HepG2 (cell line): ENCODE data around the gene NAGS. TPM values are rescaled to one million over a fixed set of nuclear protein-coding genes. Genes with fewer than 3 reads are reported as not detected.

ENCODE experiments used
- ATAC-seq: fragments of 200-7000 bp; cut with Tn5 transposase; 3 replicates; pipeline ENCODE4 v1.9.1; 2020; ENCODE audit warnings: mild to moderate bottlenecking, moderate library complexity
- BruUV-seq: library from RNA; stranded (reverse); fragments of 400-500 nt; replicated peaks from 2 replicates; lab custom pipeline; 2021; lab: Mats Ljungman, UMichigan
- CTCF ChIA-PET: fragments of 300-600 bp; formaldehyde crosslinking; extraction: SDS; loops from one replicate; lab custom pipeline; 2021; ENCODE audit warnings: low total read pairs, inconsistent platforms, low intra/inter-chr PET ratio; lab: Yijun Ruan, JAX
- POLR2A ChIA-PET: fragments of 350-600 bp; sonication (Branson Sonifier 250); formaldehyde crosslinking; loops from one replicate; lab custom pipeline; 2020; ENCODE audit warnings: antibody characterized with exemption, inconsistent platforms; lab: Yijun Ruan, JAX
- DNase-seq: peaks from one replicate; pipeline ENCODE4 v3.0.0-alpha.2; 2015; ENCODE audit warnings: low spot score
- FAIRE-seq: peaks from 3 replicates; lab custom pipeline; 2011; peaks lifted over from hg19 to GRCh38; lab: Jason Lieb, UNC
- H2AFZ ChIP-seq: one replicate; pipeline ENCODE4 v1.6.1; 2011; ENCODE audit warnings: low read length, inconsistent platforms
- H3K27ac ChIP-seq: fragments of 300-600 bp; 3 replicates; pipeline ENCODE4 v1.8.0; 2011; ENCODE audit warnings: mixed run types, mild to moderate bottlenecking, mixed read lengths, low read length, inconsistent platforms; ENCODE audit not compliant: insufficient read depth; ENCODE audit errors: extremely low read length
- H3K27me3 ChIP-seq, 2 experiments: fragments of 200-600 bp in 1 of 2; 2 replicates in 1 of 2; 3 replicates in 1 of 2; pipeline versions ENCODE4 v1.6.0 to v1.8.0; 2011; ENCODE audit warnings: low read length in 2 of 2, mild to moderate bottlenecking in 2 of 2, moderate library complexity in 2 of 2, inconsistent platforms in 1 of 2; ENCODE audit not compliant: insufficient read depth in 2 of 2, control insufficient read depth in 1 of 2
- H3K36me3 ChIP-seq, 2 experiments: fragments of 200-600 bp in 1 of 2; replicated peaks in 1 of 2; 2 replicates in 1 of 2; 3 replicates in 1 of 2; pipeline versions ENCODE4 v1.5.1 to v1.8.0; 2011; ENCODE audit warnings: low read length in 2 of 2, inconsistent platforms in 1 of 2; ENCODE audit not compliant: insufficient read depth in 2 of 2, control insufficient read depth in 1 of 2
- H3K4me1 ChIP-seq: 2 replicates; pipeline ENCODE4 v1.5.1; 2012; ENCODE audit warnings: low read length, inconsistent platforms; ENCODE audit not compliant: insufficient read depth
- H3K4me2 ChIP-seq: 2 replicates; pipeline ENCODE4 v1.6.0; 2011; ENCODE audit warnings: low read depth, low read length, inconsistent platforms
- H3K4me3 ChIP-seq, 3 experiments: fragments of 200-600 bp in 1 of 3; sonication (generic), shearing (Covaris generic) in 1 of 3; replicated peaks in 1 of 3; 2 replicates each; pipeline ENCODE4 v1.5.1; 2011 to 2016; ENCODE audit warnings: low read length in 3 of 3, inconsistent platforms in 2 of 3, low read depth in 2 of 3, mild to moderate bottlenecking in 2 of 3, control low read depth in 1 of 3, mixed read lengths in 1 of 3; ENCODE audit not compliant: insufficient read depth in 1 of 3
- H3K79me2 ChIP-seq: one replicate; pipeline ENCODE4 v1.6.1; 2011; ENCODE audit warnings: low read length, inconsistent platforms; ENCODE audit not compliant: insufficient read depth
- H3K9ac ChIP-seq: 2 replicates; pipeline ENCODE4 v1.6.0; 2011; ENCODE audit warnings: mild to moderate bottlenecking, low read depth, low read length, inconsistent platforms; ENCODE audit not compliant: insufficient read depth
- H3K9me3 ChIP-seq: 2 replicates; pipeline ENCODE4 v1.5.1; 2012; ENCODE audit warnings: mild to moderate bottlenecking, low read length
- H4K20me1 ChIP-seq: 2 replicates; pipeline ENCODE4 v1.6.0; 2011; ENCODE audit warnings: inconsistent platforms, mild to moderate bottlenecking, low read length, moderate library complexity; ENCODE audit not compliant: insufficient read depth
- DR1 ChIP-seq: sonication (generic); formaldehyde crosslinking; IDR thresholded peaks from 2 replicates; pipeline ENCODE4 v1.8.0; 2021; ENCODE audit warnings: mild to moderate bottlenecking, missing genetic modification reagents, inconsistent platforms
- MAFG ChIP-seq: sonication (generic); formaldehyde crosslinking; IDR thresholded peaks from 2 replicates; pipeline ENCODE4 v1.5.1; 2020; ENCODE audit warnings: mild to moderate bottlenecking, missing genetic modification reagents
- SIN3A ChIP-seq: IDR thresholded peaks from 2 replicates; pipeline ENCODE4 v1.6.1; 2011; ENCODE audit warnings: low read depth, mild to moderate bottlenecking, control low read depth, low read length, borderline replicate concordance
- SPEN ChIP-seq: sonication (generic); formaldehyde crosslinking; IDR thresholded peaks from 2 replicates; pipeline ENCODE4 v1.5.1; 2020; ENCODE audit warnings: low read depth, mild to moderate bottlenecking, missing genetic modification reagents
- ZNF615 ChIP-seq: sonication (generic); formaldehyde crosslinking; IDR thresholded peaks from 2 replicates; pipeline ENCODE4 v1.5.0; 2020; ENCODE audit warnings: mild to moderate bottlenecking, missing genetic modification reagents, borderline replicate concordance
- ZZZ3 ChIP-seq: sonication (generic); formaldehyde crosslinking; IDR thresholded peaks from 2 replicates; pipeline ENCODE4 v1.4.0; 2020; ENCODE audit warnings: missing genetic modification reagents, mild to moderate bottlenecking, borderline replicate concordance
- WGBS: methylation state at CpG from one replicate; pipeline ENCODE4 v1.1.6; 2017; ENCODE audit warnings: low lambda C conversion rate; 5-methylcytosine and 5-hydroxymethylcytosine counted together
- in situ Hi-C: cut with HindIII; loops from 2 replicates; pipeline ENCODE4 v1.10.0; 2017; ENCODE audit warnings: low pct_unique_long_range_greater_than_20kb; ENCODE audit not compliant: extremely low pct_ligation_motif_present
- intact Hi-C: fragments of 100-400 bp; cut with micrococcal nuclease; formaldehyde crosslinking; loops from one replicate; pipeline ENCODE4 v1.10.0; 2022; ENCODE audit not compliant: unreplicated experiment
- polyA plus RNA-seq, 8 experiments: library from polyadenylated mRNA; depleted of rRNA in 3 of 8; stranded (reverse) in 7 of 8; unstranded in 1 of 8; fragments of >200 nt; fragmentation: Illumina TruSeq in 4 of 8; extraction: Trizol in 4 of 8; gene quantifications; 2 replicates each; pipeline versions ENCODE4 v1.2.1 to v1.2.3, GENCODE V29; 2011 to 2016; ENCODE audit warnings: low read depth in 4 of 8, missing spikeins in 1 of 8, mixed read lengths in 1 of 8; ENCODE audit not compliant: insufficient read depth in 1 of 8
- total RNA-seq, 5 experiments: library from RNA; depleted of rRNA; stranded (reverse); fragments of >200 nt; fragmentation: Illumina TruSeq; extraction: Trizol; gene quantifications; 2 replicates each; pipeline ENCODE4 v1.2.3, GENCODE V29; 2016; ENCODE audit warnings: low read depth in 1 of 5
- TF ChIP-seq, protein P1 (sequence below): sonication (generic); formaldehyde crosslinking; IDR thresholded peaks from 2 replicates; pipeline ENCODE4 v1.4.0; 2020; ENCODE audit warnings: low read depth, mild to moderate bottlenecking, missing genetic modification reagents
- TF ChIP-seq, protein P2 (sequence below): sonication (generic); formaldehyde crosslinking; IDR thresholded peaks from 2 replicates; pipeline ENCODE4 v1.5.1; 2020; ENCODE audit warnings: missing genetic modification reagents, mild to moderate bottlenecking, borderline replicate concordance
- TF ChIP-seq, protein P3 (sequence below): sonication (generic); formaldehyde crosslinking; IDR thresholded peaks from 2 replicates; pipeline ENCODE4 v1.4.0; 2020; ENCODE audit warnings: mild to moderate bottlenecking, missing genetic modification reagents
- TF ChIP-seq, protein P4 (sequence below): sonication (generic); formaldehyde crosslinking; IDR thresholded peaks from 2 replicates; pipeline ENCODE4 v1.4.0; 2020; ENCODE audit warnings: missing genetic modification reagents, borderline replicate concordance
- TF ChIP-seq, protein P5 (sequence below): sonication (generic); formaldehyde crosslinking; IDR thresholded peaks from 2 replicates; pipeline ENCODE4 v1.5.1; 2020; ENCODE audit warnings: mild to moderate bottlenecking, missing genetic modification reagents, moderate library complexity

Gene NAGS
- total and polyA plus RNA-seq, 2 of the 13 experiments (the other 11 are each of a cell fraction or from before 2014, with no cell fraction given) = 4.3 to 5.1 TPM

DNA sequence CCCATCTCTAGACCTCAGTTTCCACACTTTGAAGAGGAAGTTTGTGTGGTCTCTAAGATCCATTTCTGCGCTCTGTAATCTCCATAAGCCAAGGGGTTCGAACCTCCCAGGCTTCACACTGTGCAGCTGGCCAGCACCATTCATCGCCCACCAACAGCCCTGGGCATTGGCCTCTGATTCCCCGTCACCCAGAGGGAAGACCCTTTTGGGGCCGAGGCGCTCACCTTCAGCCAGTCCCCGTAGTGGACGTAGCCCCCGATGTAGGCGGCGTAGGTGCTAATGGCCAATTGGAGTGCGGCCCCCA, 9.7 kb downstream of the NAGS start (continued):
- TF ChIP-seq, protein P1, sequence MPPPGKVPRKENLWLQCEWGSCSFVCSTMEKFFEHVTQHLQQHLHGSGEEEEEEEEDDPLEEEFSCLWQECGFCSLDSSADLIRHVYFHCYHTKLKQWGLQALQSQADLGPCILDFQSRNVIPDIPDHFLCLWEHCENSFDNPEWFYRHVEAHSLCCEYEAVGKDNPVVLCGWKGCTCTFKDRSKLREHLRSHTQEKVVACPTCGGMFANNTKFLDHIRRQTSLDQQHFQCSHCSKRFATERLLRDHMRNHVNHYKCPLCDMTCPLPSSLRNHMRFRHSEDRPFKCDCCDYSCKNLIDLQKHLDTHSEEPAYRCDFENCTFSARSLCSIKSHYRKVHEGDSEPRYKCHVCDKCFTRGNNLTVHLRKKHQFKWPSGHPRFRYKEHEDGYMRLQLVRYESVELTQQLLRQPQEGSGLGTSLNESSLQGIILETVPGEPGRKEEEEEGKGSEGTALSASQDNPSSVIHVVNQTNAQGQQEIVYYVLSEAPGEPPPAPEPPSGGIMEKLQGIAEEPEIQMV = no peak
- TF ChIP-seq, protein P2, sequence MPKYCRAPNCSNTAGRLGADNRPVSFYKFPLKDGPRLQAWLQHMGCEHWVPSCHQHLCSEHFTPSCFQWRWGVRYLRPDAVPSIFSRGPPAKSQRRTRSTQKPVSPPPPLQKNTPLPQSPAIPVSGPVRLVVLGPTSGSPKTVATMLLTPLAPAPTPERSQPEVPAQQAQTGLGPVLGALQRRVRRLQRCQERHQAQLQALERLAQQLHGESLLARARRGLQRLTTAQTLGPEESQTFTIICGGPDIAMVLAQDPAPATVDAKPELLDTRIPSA = no peak
- TF ChIP-seq ZNF615 (CRISPR knock-in tag) (no peak; the same call in 1 of the 2 replicates), DR1 (CRISPR knock-in tag) (0 out of 2 replicates have a peak, but pooled peaks have one; percentile 13), ZZZ3 (CRISPR knock-in tag) (no peak), SPEN (CRISPR knock-in tag) (no peak)
- TF ChIP-seq, protein P3, sequence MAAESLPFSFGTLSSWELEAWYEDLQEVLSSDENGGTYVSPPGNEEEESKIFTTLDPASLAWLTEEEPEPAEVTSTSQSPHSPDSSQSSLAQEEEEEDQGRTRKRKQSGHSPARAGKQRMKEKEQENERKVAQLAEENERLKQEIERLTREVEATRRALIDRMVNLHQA (CRISPR knock-in tag) = no peak
- TF ChIP-seq, all 625 proteins: peak for 27

DNA sequence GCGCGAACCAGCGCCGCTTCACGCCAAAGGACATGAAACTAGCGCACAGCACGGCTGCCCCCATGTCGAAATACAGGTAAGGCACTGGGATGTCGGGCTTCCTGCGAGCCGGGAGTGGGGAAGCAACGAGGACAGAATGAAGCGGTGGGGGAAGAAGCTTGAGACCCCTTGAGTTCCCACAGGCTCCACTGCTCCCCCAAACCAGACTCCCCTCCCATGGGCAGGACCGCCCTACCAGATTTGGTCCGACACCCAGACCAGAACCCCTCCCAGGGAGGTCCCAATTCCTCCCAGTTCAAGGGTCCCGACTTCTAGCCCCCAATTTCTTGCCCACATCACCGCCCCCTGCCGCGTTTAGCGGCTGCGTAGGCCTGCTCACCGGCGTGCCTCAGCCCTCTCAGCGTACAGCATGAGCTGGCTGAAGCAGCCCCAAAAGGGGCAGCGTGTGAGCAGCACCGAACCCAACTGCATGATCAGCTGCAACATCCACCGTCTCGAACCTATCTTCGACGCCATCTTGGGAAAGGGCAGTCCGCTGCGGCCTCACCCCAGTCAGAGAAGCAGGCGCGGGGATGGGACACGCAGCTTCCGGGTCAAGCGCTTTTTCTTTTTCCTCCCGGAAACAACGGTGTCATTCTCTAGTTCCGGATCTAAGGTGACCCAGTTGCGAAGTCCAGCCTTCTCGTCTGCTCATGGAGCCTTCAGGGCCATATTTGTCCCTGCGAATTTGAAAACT, 10.2 kb downstream of the NAGS start, which contains the start of gene TMEM101:
Gene TMEM101 (minus strand): TSS at position 527 of the 736 bp plus-strand sequence. CDS start 11 bp downstream, at position 516.
- Histone ChIP-seq H3K27ac (peak within 1 kb of the TSS; percentile 88), H3K9ac (peak within 1 kb of the TSS; percentile 95), H3K4me2 (peak within 1 kb of the TSS; percentile 97), H3K9me3 (no peaks in the 10 kb centered on the region), H4K20me1 (no peaks in the 10 kb centered on the region), H3K36me3 (peaks cover 3 to 7% of the 10 kb centered on the region in 2 experiments; a peak in 2 of 5 replicates), H2AFZ (peak within 1 kb of the TSS; percentile 99), H3K27me3 (no peaks in the 10 kb centered on the region; a peak in 1 of 5 replicates), H3K79me2 (peaks cover 8% of the 10 kb centered on the region), H3K4me3 (peak within 1 kb of the TSS; percentile 92 to 98 (median 93)), H3K4me1 (peaks cover 40% of the 10 kb centered on the region)
- ATAC-seq = peak; percentile 91
- peak; percentile 97 for FAIRE-seq
- ChIA-PET POLR2A (interaction anchor here (0.7 to 1.8 kb wide), 13 partner anchors 11 to 172 kb away, joined by 3 to 39 read pairs (median 3); partner anchors contain the start of genes G6PC3, HDAC5, LSM12 and NAGS), CTCF (no interaction called here)
- WGBS = under 1% methylated on average over 32 of the region's 43 CpGs
- in situ Hi-C loops = no loop called here
- TSS peak; percentile 83 for BruUV-seq
- intact Hi-C loops = loop anchor here (2.0 kb wide), 1 partner anchor 14 kb away; no protein-coding TSS in a partner anchor
- peak; percentile 92 for DNase-seq
- no peak for TF ChIP-seq MAFG (CRISPR knock-in tag)
- TF ChIP-seq, protein P4, sequence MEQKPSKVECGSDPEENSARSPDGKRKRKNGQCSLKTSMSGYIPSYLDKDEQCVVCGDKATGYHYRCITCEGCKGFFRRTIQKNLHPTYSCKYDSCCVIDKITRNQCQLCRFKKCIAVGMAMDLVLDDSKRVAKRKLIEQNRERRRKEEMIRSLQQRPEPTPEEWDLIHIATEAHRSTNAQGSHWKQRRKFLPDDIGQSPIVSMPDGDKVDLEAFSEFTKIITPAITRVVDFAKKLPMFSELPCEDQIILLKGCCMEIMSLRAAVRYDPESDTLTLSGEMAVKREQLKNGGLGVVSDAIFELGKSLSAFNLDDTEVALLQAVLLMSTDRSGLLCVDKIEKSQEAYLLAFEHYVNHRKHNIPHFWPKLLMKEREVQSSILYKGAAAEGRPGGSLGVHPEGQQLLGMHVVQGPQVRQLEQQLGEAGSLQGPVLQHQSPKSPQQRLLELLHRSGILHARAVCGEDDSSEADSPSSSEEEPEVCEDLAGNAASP (CRISPR knock-in tag) = peak; percentile 73; the same call in 1 of the 2 replicates
- peak; percentile 86; the same call in 1 of the 2 replicates for TF ChIP-seq SIN3A
- TF ChIP-seq, protein P5, sequence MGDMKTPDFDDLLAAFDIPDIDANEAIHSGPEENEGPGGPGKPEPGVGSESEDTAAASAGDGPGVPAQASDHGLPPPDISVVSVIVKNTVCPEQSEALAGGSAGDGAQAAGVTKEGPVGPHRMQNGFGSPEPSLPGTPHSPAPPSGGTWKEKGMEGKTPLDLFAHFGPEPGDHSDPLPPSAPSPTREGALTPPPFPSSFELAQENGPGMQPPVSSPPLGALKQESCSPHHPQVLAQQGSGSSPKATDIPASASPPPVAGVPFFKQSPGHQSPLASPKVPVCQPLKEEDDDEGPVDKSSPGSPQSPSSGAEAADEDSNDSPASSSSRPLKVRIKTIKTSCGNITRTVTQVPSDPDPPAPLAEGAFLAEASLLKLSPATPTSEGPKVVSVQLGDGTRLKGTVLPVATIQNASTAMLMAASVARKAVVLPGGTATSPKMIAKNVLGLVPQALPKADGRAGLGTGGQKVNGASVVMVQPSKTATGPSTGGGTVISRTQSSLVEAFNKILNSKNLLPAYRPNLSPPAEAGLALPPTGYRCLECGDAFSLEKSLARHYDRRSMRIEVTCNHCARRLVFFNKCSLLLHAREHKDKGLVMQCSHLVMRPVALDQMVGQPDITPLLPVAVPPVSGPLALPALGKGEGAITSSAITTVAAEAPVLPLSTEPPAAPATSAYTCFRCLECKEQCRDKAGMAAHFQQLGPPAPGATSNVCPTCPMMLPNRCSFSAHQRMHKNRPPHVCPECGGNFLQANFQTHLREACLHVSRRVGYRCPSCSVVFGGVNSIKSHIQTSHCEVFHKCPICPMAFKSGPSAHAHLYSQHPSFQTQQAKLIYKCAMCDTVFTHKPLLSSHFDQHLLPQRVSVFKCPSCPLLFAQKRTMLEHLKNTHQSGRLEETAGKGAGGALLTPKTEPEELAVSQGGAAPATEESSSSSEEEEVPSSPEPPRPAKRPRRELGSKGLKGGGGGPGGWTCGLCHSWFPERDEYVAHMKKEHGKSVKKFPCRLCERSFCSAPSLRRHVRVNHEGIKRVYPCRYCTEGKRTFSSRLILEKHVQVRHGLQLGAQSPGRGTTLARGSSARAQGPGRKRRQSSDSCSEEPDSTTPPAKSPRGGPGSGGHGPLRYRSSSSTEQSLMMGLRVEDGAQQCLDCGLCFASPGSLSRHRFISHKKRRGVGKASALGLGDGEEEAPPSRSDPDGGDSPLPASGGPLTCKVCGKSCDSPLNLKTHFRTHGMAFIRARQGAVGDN (CRISPR knock-in tag) = peak; percentile 95
